Right forelimb (tissue), 1 donor: ENCODE results near the gene SRR.

Experiments
- DNase-seq: peaks from one replicate; pipeline ENCODE4 v3.0.0-alpha.2; 2018

SRR gene

GRCh38 chr17:2347805-2348685 is 44.3 kb downstream of the SRR start:
- no peak for DNase-seq

- DNase-seq, result no peak
Measured at GRCh38 chr17:2351269-2351668, 47.5 kb downstream of the SRR start.

- no peak for DNase-seq
Measured at GRCh38 chr17:2354311-2354710, 50.6 kb downstream of the SRR start.

- DNase-seq, result no peak
Measured at GRCh38 chr17:2357237-2357636, 53.5 kb downstream of the SRR start.

DNA sequence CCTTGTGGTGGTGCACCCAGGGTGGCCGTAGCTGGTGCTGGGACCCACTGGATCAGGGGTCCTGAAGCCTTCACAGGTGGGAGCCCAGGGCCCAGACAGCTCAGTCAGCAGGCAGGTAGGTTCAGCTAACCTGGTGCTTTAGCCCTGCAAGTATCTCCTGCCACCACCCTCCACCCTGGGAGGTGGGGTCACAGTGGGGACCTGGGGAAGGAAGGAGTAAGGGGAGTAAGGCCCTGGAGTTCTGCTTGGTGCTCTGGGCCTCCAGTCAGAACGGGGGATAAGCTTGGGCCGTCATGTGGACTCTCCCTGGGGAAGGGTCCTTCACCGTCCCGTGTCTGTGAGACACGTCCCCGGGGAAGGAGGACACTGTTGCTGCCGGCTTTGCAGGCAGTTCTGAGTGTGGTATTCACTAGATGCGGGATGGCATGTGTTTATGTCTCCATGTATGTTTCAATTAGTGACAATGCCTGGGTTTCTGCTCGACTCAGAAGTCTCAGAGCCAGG is 54.2 kb downstream of the SRR start:
- DNase-seq, result no peak

DNA sequence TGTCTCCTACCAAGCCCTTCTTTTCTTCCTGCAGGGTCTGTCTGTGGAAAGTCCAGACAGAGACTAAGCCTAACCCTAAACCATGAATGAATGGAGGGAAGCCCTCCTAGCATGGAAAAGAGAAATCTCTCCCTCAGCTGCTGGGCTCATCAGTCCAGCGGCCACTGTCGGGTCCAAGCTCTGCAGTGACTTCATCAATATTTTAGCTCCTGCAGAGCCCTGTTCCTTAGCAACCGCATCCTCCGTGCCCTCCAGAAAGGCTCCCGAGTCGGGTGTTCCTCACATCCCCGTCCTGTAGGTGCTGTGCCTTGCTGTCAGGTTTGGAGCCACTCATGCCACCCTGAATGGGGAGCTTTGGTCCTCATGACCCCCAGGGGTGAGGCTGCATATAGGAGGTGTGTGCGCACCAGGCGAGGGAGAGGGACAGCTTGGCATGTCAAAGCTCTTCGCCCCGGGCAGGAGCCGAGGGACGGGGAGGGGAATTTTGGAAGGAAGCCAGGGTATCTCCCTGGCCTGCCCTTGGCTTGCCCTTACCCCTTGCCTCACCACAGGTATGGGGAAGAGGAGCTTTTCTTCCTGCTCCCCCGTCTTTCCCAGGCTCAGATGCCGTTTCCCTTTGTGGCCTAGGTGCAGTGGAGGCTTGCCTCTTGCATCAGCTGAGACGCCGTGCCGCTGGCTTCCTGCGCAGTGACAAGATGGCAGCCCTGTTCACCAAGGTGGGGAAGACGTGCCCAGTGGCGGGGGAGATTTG is 57.4 kb downstream of the SRR start:
- no peak for DNase-seq

DNA sequence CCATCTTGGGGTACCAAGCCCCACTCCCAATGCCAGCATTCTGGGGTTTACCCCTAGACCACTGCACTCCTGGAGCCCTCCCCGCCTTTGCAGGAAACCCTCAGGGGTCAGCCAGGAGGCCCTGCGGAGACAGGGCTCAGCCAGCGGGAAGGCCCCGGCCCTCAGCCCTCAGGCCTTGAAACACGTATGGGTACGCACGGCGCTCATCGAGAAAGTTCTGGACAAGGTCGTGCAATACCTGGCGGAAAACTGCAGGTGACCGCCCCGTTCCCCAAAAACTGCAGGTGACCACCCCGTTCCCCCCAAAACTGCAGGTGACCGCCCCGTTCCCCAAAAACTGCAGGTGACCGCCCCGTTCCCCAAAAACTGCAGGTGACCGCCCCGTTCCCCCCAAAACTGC is 58.3 kb downstream of the SRR start:
- DNase-seq, result no peak

DNA sequence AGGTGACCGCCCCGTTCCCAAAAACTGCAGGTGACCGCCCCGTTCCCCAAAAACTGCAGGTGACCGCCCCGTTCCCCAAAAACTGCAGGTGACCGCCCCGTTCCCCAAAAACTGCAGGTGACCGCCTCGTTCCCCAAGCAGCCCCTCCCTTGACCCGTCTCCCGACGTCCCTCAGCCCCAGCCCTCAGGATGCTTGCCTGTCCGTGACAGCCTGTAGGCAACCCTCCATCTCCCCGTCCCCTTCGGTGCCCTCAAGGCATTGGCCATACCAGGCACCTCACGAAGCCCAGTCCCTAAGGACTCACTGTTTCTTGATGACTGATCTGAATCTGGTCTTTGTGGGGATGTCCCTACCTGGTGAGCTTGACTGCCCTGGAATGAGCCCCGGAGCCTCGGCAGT is 58.7 kb downstream of the SRR start:
- DNase-seq, result no peak

DNA sequence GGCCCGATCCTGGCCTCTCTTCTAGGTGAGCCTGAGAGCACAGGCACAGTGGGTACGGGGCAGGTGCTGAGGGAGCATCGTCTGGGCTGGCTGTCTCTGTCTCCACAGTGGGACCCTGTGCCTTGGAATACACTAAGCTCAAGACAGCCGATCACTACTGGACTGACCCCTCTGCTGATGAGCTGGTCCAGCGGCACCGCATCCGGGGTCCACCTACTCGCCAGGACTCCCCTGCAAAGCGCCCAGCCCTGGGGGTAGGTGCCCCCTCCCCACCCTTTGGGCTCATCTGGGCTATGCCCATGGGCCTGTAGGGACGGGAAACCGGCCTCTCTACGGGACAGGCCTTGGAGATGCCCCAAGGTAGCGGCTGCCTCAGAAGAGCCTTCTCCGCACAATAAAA is 59.1 kb downstream of the SRR start:
- no peak for DNase-seq

DNA sequence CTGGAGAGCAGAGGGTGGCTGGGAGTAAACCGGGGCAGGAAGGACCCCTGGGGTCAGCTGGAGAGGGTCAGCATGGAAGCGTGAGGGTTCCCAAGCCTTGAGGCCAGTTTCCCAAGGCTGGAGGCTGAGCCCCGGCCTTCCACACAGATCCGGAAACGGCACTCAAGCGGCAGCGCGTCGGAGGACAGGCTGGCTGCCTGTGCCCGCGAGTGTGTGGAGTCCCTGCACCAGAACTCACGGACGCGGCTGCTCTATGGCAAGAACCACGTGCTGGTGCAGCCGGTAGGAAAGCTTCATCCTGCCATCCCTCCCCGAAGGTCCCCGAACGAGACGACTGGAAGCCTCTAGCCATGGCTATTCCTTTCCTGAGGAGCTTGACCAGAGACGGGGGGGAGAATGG is 59.6 kb downstream of the SRR start:
- no peak for DNase-seq

- peak; percentile 69 for DNase-seq
Measured at GRCh38 chr17:2363851-2364762, 60.4 kb downstream of the SRR start.

DNA sequence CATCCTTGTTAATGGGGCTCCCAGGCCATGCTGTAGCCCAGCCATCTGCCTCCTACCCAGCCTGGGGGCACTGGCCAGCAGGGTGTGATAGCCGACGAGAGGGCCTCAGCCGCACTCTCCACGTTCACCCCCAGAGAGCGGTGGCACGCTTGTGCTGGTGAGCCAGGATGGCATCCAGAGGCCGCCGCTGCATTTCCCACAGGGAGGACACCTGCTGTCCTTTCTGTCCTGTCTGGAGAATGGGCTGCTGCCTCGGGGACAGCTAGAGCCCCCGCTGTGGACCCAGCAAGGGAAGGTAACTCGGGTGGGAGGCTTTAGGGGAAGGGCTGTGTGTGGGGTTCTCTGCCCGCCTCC is 61.0 kb downstream of the SRR start:
- DNase-seq, result no peak

GRCh38 chr17:2365132-2365531 is 61.4 kb downstream of the SRR start:
- DNase-seq, result no peak

DNA sequence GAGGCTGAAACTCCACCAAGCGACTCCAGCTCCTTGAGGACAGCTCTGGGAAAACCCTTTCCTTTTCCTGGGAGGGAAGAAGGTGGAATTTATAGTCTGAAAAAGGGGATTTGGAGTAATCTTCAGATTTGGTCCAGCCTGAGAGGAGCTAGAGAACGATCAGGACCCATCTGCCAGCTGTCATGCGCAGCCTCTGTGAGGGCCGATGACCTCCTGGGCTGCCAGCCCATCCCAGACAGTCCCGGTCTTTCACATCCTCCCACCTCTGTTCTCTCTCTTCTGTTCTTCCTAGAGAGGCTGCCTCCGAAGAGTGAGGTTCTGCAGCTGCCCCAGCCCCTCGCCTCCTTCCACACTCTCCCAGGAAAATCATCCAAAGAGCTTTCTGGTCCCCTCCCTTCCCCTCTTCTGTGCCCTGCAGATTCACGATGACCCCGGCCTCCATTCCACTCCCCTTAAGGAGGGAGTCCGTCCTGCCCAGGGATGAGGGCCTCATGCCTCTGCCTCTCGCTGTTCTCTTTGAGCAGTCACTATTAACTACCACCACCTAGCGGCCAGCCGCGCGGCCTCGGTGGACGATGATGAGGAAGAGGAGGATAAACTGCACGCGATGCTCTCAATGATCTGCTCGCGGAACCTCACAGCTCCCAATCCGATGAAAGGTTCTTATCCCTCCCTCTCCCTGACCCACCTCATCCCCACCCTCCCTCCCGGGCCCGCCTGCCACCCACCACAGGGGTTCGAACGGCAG is 63.2 kb downstream of the SRR start:
- DNase-seq, result no peak

DNA sequence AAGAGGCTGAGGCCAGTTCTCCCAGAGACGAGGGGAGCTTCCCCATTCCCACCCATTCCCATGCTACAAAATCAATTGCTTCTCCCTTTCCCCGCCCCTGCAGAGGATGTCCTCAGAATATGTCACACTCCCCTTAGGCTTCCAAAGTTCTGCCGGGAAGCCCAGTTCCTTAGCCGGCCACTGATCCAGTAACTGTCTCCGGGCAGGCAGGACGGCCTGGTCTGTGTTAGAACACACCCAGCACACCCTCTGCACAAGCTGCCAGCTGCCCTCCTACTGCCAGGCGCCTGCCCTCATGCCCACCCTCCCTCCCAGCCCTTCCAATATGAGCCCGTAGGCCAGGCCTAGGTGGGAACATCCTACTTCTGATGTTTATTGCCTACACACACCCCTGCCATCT is 64.6 kb downstream of the SRR start:
- DNase-seq, result no peak

- no peak for DNase-seq
Measured at GRCh38 chr17:2369039-2369438, 65.3 kb downstream of the SRR start.

GRCh38 chr17:2369551-2370210 is 65.9 kb downstream of the SRR start:
- no peak for DNase-seq

DNA sequence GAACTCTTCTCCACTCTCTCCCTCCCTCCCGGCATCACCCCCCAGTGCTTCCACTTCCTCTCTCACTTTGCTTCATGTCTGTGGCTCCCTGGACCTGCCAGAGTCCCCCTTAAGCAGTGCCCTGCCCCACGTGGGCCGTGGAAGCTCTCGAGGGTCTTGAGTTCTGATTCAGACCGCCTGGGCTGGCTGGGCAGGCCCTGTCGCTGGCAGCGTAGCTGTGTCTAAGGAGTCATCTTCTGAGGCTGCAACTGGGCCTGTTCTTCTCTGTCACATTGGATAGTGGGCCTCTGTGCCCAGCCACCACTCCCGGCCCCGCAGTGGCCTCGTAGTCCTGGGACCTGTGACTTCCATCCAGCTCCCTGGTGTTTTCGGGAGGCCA is 66.5 kb downstream of the SRR start:
- no peak for DNase-seq

DNA sequence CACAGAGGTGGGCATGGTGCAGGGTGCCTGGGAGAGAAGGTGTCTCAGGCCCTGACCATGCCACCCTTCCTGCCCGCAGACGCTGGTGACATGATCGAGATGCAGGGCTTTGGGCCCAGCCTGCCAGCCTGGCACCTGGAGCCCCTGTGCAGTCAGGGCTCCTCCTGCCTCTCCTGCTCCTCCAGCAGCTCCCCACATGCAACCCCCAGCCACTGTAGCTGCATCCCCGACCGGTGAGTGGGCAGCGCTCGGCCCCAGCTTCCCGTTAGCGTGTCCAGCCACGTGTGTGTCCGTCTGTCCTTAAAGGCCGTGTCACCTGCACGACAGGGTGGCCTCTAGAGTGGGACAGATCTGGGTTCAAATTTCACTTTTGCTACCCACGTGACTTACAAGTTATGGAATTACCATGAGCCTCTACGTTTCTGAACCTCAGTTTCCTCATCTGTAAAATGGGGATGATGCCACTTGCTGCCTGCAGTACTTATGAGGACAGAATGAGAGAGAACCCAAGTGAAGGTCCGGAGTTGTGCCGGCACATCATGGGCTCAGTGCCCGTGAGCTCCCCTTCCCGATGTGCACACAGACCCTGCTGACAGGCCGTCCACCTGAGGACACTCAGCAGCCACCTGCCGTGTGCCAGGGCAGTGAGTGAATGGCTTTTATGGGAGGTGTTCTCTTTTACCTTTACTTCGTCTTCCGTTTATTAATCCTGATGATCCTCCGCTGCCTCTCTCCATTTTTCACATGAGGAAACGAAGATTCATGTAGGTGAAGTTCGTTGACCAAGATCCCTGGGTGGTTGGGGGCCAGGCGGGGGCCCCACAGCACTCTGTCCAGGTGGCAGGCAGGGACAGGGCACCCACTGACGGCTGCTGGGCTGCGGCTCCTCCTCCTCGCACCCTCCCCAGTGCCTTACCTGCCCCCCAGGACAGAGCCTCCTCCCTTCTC is 67.7 kb downstream of the SRR start:
- no peak for DNase-seq

GRCh38 chr17:2372180-2372579 is 68.4 kb downstream of the SRR start:
- DNase-seq, result no peak

GRCh38 chr17:2372681-2373080 is 68.9 kb downstream of the SRR start:
- no peak for DNase-seq
